C4-2B (cell line): ENCODE data around the gene LRG1.

Experiments used
- ZFX ChIP-seq: fragments of 450-650 bp; IDR thresholded peaks from 2 replicates; pipeline ENCODE4 v1.6.1; 2017
- TF ChIP-seq, protein P1 (sequence below): fragments of 450-650 bp; conservative IDR thresholded peaks from 2 replicates; pipeline ENCODE4 v1.5.1; 2017; ENCODE audit warnings: mild to moderate bottlenecking

DNA sequence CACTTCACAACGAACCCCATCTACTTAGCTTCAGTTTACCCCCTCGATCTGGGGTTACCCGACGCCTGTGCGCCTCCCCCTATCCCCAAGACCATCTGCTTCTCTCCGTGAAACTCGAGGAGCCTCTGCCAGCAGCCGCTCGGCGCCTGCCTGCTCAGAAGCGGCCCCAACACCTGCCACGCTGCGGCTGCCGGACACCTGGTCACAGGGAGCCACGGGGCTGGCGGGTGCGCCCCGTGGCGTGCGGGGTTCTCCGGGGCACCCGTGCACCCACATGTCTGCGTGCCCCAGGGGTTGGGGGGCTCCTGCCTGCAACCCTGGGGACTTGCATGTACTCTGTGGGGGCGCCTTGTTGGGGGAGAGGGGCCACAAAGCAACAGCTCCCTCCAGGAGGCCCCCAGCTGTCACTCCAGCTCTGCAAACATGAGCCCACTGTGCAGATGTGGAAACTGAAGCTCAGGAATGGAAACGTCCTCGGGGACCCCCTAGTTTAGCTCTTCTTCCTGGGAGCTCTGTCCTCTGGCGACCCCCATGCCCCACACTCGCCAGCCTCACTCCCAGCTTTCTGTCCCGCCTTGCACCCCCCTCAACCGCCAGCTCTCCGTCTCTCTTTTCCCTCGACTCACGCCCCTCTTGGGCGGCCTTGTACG lies 26.7 kb upstream of the LRG1 start:
- TF ChIP-seq, protein P1, sequence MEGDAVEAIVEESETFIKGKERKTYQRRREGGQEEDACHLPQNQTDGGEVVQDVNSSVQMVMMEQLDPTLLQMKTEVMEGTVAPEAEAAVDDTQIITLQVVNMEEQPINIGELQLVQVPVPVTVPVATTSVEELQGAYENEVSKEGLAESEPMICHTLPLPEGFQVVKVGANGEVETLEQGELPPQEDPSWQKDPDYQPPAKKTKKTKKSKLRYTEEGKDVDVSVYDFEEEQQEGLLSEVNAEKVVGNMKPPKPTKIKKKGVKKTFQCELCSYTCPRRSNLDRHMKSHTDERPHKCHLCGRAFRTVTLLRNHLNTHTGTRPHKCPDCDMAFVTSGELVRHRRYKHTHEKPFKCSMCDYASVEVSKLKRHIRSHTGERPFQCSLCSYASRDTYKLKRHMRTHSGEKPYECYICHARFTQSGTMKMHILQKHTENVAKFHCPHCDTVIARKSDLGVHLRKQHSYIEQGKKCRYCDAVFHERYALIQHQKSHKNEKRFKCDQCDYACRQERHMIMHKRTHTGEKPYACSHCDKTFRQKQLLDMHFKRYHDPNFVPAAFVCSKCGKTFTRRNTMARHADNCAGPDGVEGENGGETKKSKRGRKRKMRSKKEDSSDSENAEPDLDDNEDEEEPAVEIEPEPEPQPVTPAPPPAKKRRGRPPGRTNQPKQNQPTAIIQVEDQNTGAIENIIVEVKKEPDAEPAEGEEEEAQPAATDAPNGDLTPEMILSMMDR, result no peak
- TF ChIP-seq ZFX, result no peak
